ENCODE data around the gene TGFBRAP1. TPM values are rescaled to one million over a fixed set of nuclear protein-coding genes. Genes with fewer than 3 reads are reported as not detected.

TGFBRAP1 gene
- total and polyA plus RNA-seq, 9 of the 15 experiments (the other 6 are each of a cell fraction or from before 2014, with no cell fraction given), result 3.7 to 18.0 (median 11.0) TPM

DNA sequence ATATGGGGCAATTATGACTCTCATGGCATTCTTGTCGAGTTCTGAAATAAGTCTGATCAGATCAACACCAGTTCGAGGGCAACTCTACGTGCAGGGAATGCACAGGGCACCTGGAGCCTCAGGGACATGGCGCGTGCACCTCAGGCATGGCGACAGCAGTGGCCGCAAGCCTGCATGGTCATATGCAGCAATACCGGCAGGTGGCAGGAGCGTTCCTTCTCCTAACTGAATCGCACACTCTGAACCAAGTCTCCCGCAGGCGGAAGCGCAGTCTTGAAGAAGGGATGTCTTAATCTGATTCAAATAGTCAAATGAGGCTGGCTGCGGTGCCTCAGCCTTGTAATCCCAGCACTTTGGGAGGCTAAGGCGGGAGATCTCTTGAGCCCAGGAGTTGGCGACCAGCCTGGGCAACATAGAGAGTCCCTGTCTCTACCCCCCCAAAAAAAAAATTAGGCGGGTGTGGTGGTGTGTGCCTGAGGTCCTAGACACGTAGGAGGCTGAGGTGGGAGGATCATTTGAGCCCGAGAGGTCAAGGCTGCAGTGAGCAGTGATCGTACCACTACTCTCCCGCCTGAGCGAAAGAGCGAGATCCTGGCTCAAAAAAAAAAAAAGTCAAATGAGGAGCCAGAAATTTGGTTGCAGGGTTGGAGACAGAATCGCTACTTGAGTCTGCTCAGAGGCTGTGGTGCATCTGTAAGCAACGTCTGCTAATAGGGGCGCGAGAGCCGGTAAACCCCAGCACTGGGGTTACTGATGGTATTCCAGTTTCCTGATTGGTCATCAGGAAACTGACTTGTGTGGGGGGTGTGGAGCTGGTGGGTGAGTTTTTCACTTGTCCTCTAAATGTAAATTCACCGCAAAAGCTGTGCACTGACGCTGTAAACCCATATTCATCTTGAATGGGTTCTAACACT lies 40.5 kb upstream of the TGFBRAP1 start (continued):
- TF ChIP-seq, protein P1, sequence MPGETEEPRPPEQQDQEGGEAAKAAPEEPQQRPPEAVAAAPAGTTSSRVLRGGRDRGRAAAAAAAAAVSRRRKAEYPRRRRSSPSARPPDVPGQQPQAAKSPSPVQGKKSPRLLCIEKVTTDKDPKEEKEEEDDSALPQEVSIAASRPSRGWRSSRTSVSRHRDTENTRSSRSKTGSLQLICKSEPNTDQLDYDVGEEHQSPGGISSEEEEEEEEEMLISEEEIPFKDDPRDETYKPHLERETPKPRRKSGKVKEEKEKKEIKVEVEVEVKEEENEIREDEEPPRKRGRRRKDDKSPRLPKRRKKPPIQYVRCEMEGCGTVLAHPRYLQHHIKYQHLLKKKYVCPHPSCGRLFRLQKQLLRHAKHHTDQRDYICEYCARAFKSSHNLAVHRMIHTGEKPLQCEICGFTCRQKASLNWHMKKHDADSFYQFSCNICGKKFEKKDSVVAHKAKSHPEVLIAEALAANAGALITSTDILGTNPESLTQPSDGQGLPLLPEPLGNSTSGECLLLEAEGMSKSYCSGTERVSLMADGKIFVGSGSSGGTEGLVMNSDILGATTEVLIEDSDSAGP (CRISPR knock-in tag; IDR thresholded peaks at IDR 0.05), result no peak
- TF ChIP-seq, protein P2, sequence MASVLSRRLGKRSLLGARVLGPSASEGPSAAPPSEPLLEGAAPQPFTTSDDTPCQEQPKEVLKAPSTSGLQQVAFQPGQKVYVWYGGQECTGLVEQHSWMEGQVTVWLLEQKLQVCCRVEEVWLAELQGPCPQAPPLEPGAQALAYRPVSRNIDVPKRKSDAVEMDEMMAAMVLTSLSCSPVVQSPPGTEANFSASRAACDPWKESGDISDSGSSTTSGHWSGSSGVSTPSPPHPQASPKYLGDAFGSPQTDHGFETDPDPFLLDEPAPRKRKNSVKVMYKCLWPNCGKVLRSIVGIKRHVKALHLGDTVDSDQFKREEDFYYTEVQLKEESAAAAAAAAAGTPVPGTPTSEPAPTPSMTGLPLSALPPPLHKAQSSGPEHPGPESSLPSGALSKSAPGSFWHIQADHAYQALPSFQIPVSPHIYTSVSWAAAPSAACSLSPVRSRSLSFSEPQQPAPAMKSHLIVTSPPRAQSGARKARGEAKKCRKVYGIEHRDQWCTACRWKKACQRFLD (CRISPR knock-in tag; IDR thresholded peaks at IDR 0.05), result no peak
- TF ChIP-seq MYNN (IDR thresholded peaks at IDR 0.05), result peak; percentile 31; the same call in 1 of the 2 replicates
- no peak for TF ChIP-seq MYNN (CRISPR knock-in tag; IDR thresholded peaks at IDR 0.05)
- TF ChIP-seq, protein P3, sequence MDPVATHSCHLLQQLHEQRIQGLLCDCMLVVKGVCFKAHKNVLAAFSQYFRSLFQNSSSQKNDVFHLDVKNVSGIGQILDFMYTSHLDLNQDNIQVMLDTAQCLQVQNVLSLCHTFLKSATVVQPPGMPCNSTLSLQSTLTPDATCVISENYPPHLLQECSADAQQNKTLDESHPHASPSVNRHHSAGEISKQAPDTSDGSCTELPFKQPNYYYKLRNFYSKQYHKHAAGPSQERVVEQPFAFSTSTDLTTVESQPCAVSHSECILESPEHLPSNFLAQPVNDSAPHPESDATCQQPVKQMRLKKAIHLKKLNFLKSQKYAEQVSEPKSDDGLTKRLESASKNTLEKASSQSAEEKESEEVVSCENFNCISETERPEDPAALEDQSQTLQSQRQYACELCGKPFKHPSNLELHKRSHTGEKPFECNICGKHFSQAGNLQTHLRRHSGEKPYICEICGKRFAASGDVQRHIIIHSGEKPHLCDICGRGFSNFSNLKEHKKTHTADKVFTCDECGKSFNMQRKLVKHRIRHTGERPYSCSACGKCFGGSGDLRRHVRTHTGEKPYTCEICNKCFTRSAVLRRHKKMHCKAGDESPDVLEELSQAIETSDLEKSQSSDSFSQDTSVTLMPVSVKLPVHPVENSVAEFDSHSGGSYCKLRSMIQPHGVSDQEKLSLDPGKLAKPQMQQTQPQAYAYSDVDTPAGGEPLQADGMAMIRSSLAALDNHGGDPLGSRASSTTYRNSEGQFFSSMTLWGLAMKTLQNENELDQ (CRISPR knock-in tag; IDR thresholded peaks at IDR 0.05; ENCODE audit: borderline replicate concordance), result no peak
- TF ChIP-seq, protein P4, sequence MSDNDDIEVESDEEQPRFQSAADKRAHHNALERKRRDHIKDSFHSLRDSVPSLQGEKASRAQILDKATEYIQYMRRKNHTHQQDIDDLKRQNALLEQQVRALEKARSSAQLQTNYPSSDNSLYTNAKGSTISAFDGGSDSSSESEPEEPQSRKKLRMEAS (CRISPR knock-in tag; IDR thresholded peaks at IDR 0.05), result peak; percentile 77
- TF ChIP-seq, protein P5, sequence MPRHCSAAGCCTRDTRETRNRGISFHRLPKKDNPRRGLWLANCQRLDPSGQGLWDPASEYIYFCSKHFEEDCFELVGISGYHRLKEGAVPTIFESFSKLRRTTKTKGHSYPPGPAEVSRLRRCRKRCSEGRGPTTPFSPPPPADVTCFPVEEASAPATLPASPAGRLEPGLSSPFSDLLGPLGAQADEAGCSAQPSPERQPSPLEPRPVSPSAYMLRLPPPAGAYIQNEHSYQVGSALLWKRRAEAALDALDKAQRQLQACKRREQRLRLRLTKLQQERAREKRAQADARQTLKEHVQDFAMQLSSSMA (CRISPR knock-in tag; IDR thresholded peaks at IDR 0.05), result no peak
- TF ChIP-seq XRCC3 (IDR thresholded peaks at IDR 0.05), result no peak
- no peak for TF ChIP-seq ZNF316 (IDR thresholded peaks at IDR 0.05)
- no peak for TF ChIP-seq HDAC2 (IDR thresholded peaks at IDR 0.05)
- TF ChIP-seq, protein P6, sequence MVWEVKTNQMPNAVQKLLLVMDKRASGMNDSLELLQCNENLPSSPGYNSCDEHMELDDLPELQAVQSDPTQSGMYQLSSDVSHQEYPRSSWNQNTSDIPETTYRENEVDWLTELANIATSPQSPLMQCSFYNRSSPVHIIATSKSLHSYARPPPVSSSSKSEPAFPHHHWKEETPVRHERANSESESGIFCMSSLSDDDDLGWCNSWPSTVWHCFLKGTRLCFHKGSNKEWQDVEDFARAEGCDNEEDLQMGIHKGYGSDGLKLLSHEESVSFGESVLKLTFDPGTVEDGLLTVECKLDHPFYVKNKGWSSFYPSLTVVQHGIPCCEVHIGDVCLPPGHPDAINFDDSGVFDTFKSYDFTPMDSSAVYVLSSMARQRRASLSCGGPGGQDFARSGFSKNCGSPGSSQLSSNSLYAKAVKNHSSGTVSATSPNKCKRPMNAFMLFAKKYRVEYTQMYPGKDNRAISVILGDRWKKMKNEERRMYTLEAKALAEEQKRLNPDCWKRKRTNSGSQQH (CRISPR knock-in tag; IDR thresholded peaks at IDR 0.05), result no peak
- TF ChIP-seq, protein P7, sequence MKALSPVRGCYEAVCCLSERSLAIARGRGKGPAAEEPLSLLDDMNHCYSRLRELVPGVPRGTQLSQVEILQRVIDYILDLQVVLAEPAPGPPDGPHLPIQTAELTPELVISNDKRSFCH (CRISPR knock-in tag; IDR thresholded peaks at IDR 0.05), result no peak
- TF ChIP-seq, protein P7 (tag; IDR thresholded peaks at IDR 0.05), result 0 out of 2 replicates have a peak, but pooled peaks have one; percentile 39
- peak; percentile 26; the same call in 1 of the 2 replicates for TF ChIP-seq BHLHE40 (IDR thresholded peaks at IDR 0.05; ENCODE audit: low read length)
- no peak for TF ChIP-seq CREBBP (IDR thresholded peaks at IDR 0.05; ENCODE audit: low read depth, low read length)
- TF ChIP-seq, protein P8, sequence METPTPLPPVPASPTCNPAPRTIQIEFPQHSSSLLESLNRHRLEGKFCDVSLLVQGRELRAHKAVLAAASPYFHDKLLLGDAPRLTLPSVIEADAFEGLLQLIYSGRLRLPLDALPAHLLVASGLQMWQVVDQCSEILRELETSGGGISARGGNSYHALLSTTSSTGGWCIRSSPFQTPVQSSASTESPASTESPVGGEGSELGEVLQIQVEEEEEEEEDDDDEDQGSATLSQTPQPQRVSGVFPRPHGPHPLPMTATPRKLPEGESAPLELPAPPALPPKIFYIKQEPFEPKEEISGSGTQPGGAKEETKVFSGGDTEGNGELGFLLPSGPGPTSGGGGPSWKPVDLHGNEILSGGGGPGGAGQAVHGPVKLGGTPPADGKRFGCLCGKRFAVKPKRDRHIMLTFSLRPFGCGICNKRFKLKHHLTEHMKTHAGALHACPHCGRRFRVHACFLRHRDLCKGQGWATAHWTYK (CRISPR knock-in tag; IDR thresholded peaks at IDR 0.05), result no peak
- TF ChIP-seq ZNF717 (CRISPR knock-in tag; IDR thresholded peaks at IDR 0.05), result no peak
- no peak for TF ChIP-seq C11orf30 (IDR thresholded peaks at IDR 0.05; ENCODE audit: low read depth)
